Measurements from ENCODE around the gene CDC37.
A peak's percentile ranks its signal among the peaks of the same experiment; 100 is the strongest.
"Not testable (repeated sequence)": the region's sequence is repeated elsewhere in the genome, so short reads cannot be mapped to it uniquely, and the experiment has no call there.

The CDC37 gene

DNA sequence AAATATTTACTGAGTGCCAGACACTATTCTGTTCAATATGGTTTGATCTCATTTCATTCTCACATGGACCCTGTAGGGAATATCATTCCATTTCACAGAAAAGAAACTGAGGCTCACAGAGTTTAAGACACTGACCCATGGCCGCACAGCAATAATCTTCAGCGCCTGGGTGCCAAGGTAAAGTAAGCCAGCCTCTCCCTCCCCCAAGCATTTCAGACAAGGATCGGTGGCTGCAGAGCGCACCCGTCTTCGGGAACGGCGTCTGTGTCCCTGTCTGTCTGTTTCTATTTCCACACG, 12.7 kb upstream of the CDC37 start:
- H3K4me3 ChIP-seq (ENCODE audit: low read depth, low read length) = peak overlapping the region; percentile 74
- no peak for TF ChIP-seq CTCF (IDR thresholded peaks at IDR 0.05; ENCODE audit: low read depth, low read length)

DNA sequence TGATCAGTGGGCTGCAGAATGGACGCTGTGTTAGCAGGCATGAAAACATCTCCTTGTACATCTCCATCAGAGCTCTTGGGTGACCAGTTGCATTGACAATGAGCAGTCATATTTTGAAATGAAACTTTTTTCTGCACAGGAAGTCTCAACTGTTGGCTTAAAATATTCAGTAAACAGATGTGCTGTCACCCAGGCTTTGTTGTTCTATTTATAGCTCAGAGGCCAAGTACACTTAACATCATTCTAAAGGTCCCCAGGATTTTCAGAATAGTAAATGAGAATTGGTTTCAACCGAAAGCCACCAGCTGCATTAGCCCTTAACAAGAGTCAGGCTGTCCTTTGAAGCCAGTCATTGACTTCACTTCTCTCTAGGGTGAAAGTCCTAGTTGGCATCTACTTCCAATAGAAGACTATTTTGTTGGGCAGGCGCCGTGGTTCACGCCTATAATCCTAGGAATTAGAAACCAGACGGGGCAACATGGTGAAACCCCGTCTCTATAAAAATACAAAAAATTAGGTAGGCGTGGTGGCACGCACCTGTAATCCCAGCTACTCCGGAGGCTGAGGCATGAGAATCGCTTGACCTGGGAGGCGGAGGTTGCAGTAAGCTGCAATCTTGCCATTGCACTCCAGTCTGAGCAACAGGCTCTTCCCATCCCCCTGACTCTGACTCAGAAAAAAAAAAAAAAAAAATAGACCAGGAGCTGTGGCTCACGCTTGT, 9.1 kb upstream of the CDC37 start:
- no peak overlapping the region for H3K4me3 ChIP-seq (ENCODE audit: low read depth, low read length)
- TF ChIP-seq CTCF (IDR thresholded peaks at IDR 0.05; ENCODE audit: low read depth, low read length) = no peak

- H3K4me3 ChIP-seq (ENCODE audit: low read depth, low read length) = not testable (repeated sequence)
Observed at GRCh38 chr19:10411224-10411623, 7.9 kb upstream of the CDC37 start.

- TF ChIP-seq CTCF (IDR thresholded peaks at IDR 0.05; ENCODE audit: low read depth, low read length) = no peak
- H3K4me3 ChIP-seq (ENCODE audit: low read depth, low read length) = no peak overlapping the region
Observed at GRCh38 chr19:10408511-10409283, 5.4 kb upstream of the CDC37 start.

DNA sequence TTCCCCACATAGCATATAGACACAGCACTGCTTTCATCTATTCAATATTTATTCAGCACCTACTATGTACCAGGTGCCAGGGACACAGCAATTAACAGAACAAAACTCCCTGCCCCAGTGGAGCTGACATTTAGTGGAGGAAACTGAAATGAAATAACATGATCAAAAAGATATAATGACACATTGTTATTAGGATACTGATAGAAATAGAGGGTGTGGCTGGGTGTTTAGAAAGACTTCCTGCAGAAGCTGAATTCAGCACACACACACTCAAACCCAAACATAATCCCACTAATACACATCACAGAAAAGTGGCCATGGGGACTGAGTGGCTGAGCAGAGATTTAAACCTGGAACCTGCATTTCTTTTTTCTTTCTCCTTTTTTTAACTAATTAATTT, 3.8 kb upstream of the CDC37 start:
- TF ChIP-seq CTCF (IDR thresholded peaks at IDR 0.05; ENCODE audit: low read depth, low read length) = no peak
- H3K4me3 ChIP-seq (ENCODE audit: low read depth, low read length) = no peak overlapping the region

GRCh38 chr19:10406191-10406590, 2.8 kb upstream of the CDC37 start:
- no peak for TF ChIP-seq CTCF (IDR thresholded peaks at IDR 0.05; ENCODE audit: low read depth, low read length)
- H3K4me3 ChIP-seq (ENCODE audit: low read depth, low read length) = no peak overlapping the region

- H3K4me3 ChIP-seq (ENCODE audit: low read depth, low read length) = peak overlapping the region; percentile 100
- no peak for TF ChIP-seq CTCF (IDR thresholded peaks at IDR 0.05; ENCODE audit: low read depth, low read length)
Observed at GRCh38 chr19:10404888-10405820, 1.8 kb upstream of the CDC37 start.

Measured in WI38 (cell line).